Jurkat, Clone E6-1 (cell line): ENCODE data around the gene ARHGAP21.
A peak's percentile ranks its signal among the peaks of the same experiment; 100 is the strongest.

Experiments used
- DNase-seq: peaks from one replicate; pipeline ENCODE4 v3.0.0-alpha.2; 2011; ENCODE audit warnings: low read depth, low spot score
- H3K4me3 ChIP-seq: 2 replicates; pipeline ENCODE4 v1.5.1; 2011; ENCODE audit warnings: mild to moderate bottlenecking, low read length, control low read depth, moderate library complexity

ARHGAP21 gene

GRCh38 chr10:24603333-24603732 is 120.4 kb downstream of the ARHGAP21 start:
- H3K4me3 ChIP-seq, result no peak overlapping the region
- no peak for DNase-seq

GRCh38 chr10:24597961-24598360 is 125.7 kb downstream of the ARHGAP21 start:
- DNase-seq, result no peak
- H3K4me3 ChIP-seq, result no peak overlapping the region

GRCh38 chr10:24597426-24597825 is 126.3 kb downstream of the ARHGAP21 start:
- DNase-seq, result no peak
- H3K4me3 ChIP-seq, result no peak overlapping the region

- no peak for DNase-seq
- H3K4me3 ChIP-seq, result no peak overlapping the region
These were observed 127.3 kb downstream of the ARHGAP21 start for GRCh38 chr10:24596217-24596930.

GRCh38 chr10:24590697-24591457 is 132.8 kb downstream of the ARHGAP21 start:
- H3K4me3 ChIP-seq, result no peak overlapping the region
- DNase-seq, result no peak

GRCh38 chr10:24589265-24589664 is 134.4 kb downstream of the ARHGAP21 start:
- no peak for DNase-seq
- no peak overlapping the region for H3K4me3 ChIP-seq

GRCh38 chr10:24579906-24580305 is 143.8 kb downstream of the ARHGAP21 start:
- no peak for DNase-seq
- no peak overlapping the region for H3K4me3 ChIP-seq

GRCh38 chr10:24579448-24579847 is 144.2 kb downstream of the ARHGAP21 start:
- H3K4me3 ChIP-seq, result no peak overlapping the region
- no peak for DNase-seq

GRCh38 chr10:24575481-24576002 is 148.1 kb downstream of the ARHGAP21 start:
- peak; percentile 45 for DNase-seq
- H3K4me3 ChIP-seq, result no peak overlapping the region

- no peak overlapping the region for H3K4me3 ChIP-seq
These were observed 149.0 kb downstream of the ARHGAP21 start for GRCh38 chr10:24574578-24575155.

GRCh38 chr10:24574161-24574560 is 149.5 kb downstream of the ARHGAP21 start:
- no peak for DNase-seq
- no peak overlapping the region for H3K4me3 ChIP-seq

More at GRCh38 chr10:24574578-24575155, 149.0 kb downstream of the ARHGAP21 start:
- no peak for DNase-seq

GRCh38 chr10:24571870-24572450 is 151.7 kb downstream of the ARHGAP21 start:
- H3K4me3 ChIP-seq, result no peak overlapping the region
- DNase-seq, result no peak

GRCh38 chr10:24570658-24571426 is 152.8 kb downstream of the ARHGAP21 start:
- DNase-seq, result no peak
- no peak overlapping the region for H3K4me3 ChIP-seq

GRCh38 chr10:24569828-24570657 is 153.6 kb downstream of the ARHGAP21 start:
- no peak overlapping the region for H3K4me3 ChIP-seq
- no peak for DNase-seq

- DNase-seq, result no peak
These were observed 154.3 kb downstream of the ARHGAP21 start for GRCh38 chr10:24569330-24569796.

GRCh38 chr10:24568042-24568441 is 155.6 kb downstream of the ARHGAP21 start:
- no peak overlapping the region for H3K4me3 ChIP-seq

More at GRCh38 chr10:24569330-24569796, 154.3 kb downstream of the ARHGAP21 start:
- no peak overlapping the region for H3K4me3 ChIP-seq

GRCh38 chr10:24561453-24561852 is 162.2 kb downstream of the ARHGAP21 start:
- H3K4me3 ChIP-seq, result no peak overlapping the region
- no peak for DNase-seq

More at GRCh38 chr10:24568042-24568441, 155.6 kb downstream of the ARHGAP21 start:
- DNase-seq, result no peak
